GM19463 (cell line): Measurements from ENCODE around the gene ARMC9.
"Not testable (repeated sequence)": the region's sequence is repeated elsewhere in the genome, so short reads cannot be mapped to it uniquely, and the experiment has no call there.

ENCODE experiments used
- ATAC-seq: cut with Tn5 transposase; IDR thresholded peaks from one replicate; pipeline ENCODE4 v1.9.1; 2021; ENCODE audit warnings: mild to moderate bottlenecking, moderate library complexity; ENCODE audit not compliant: unreplicated experiment

ARMC9 gene

DNA sequence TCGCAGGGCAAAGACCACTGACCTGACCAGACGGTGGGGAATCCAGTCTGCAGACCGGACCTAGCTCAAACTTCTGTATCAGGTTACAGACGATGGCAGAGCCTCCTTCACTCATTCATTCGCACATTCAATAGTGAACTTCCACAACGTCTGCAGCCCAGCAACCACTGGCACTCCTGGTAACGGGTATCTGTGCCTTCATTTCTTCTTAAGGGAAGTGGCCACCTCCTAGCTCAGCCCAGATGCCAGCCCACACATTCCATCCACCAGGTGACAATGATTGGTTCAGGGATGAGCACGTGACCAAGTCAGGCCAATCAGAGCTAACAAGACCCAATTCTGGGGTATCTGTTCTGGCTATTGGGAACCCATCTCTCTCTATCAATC is 15.9 kb upstream of the ARMC9 start:
- no peak for ATAC-seq

DNA sequence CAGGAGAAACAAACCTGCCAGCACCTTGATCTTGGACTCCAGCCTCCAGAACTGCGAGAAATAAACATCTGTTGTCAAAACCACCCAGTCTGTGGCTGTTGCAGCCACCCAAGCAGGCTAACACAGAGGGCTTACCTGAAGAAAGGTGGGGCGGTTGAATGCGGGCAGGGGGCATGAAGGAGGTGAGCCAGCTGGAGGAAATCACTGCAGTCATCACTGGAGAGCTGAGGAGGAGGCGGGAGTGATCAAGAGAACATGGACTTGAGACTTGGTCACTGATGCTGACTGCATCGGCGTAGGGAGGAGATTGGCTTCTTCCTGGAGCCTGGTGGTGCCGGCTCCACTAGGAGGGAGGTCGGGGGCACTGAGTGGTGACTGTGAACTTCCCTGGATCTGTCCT is 14.6 kb upstream of the ARMC9 start:
- ATAC-seq, result no peak

DNA sequence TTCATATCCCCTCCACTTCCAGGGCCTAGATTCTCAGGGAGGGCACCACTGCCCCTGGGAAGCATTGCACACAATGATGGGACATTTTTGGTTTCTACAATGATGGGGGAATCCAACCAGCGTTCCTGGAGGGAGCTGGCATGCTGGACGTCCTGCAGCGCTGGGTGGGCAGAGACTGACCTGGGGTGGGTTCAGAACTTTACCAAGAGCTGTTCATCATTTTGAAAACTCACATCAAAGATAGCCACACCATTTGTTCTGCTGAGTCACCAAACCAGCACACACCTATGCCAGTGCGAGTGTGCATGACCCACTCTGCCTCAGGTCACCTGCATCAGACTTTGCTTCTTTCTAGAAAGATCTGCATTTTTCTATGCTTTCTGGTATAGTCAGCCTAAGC is 14.1 kb upstream of the ARMC9 start:
- ATAC-seq, result no peak

DNA sequence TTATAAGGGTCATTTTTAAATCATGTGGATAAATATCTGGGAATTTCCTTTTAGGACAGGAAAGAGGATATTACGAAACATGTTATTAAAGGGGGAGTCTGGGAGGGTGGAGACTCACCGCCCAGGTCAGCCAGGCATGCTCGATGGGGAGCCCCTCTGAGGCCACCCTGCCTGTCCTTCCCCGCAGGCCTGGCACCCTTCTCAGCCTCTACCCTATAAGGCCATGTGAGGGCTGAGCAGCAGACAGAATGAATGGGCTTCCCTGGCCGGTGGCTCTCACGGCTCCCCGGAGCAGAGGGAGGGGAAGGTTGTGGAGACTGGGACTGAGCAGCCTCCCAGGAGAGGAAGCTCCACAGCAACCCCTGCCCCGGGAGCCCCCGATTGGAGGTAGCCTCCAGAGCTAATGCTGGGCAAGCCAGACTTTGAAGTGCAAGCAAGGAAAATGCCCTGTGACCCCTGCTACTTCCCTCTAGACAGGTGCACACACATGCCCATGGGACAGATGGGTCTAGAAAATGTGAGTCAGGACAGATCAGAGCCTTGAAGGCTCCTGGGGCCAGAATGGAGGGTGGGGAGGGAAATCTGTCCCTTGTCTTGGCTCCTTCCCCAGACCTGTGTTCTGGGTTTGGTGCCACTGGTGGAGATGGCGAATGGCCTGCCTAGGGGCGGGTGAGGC is 13.2 kb upstream of the ARMC9 start:
- ATAC-seq, result no peak

DNA sequence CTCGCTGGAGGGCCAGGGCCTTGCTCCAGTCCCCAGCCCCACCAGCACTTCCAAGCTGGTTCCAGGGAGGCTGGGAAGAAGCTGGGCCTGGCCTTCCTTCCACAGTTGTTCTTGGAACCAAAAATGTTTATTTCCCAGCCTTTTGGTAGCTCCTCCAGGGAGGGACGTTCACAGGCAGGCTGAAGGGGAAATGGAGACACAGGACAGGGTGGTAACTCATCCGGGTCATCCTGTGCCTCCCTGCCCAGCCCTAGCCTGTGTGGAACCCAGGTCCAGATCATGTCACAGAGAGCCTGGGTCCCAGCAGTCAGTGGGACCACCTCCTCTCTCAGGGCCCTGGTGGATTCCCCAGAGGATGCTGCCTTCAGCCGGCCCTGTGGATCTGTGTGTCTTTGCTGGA is 12.5 kb upstream of the ARMC9 start:
- no peak for ATAC-seq

DNA sequence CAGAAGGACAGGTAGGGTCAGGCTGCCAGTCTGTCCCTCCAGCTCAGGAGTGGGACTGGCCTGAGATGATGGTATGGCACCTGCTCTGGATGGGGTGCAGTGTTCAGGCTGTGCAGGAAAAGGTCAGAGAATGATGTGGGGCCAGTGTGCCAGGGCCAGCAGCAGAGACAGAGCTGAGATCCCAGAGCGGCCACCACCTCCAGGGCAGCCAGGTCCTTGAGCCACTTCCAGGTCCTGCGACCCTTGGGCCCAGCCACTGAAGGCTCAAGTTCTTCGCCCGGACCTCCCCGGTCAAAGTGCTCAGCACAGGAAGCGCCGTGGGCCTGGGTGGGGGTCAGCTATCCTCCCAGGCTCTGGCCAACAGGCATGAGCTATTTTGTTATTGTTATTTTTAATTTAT is 12.1 kb upstream of the ARMC9 start:
- no peak for ATAC-seq

DNA sequence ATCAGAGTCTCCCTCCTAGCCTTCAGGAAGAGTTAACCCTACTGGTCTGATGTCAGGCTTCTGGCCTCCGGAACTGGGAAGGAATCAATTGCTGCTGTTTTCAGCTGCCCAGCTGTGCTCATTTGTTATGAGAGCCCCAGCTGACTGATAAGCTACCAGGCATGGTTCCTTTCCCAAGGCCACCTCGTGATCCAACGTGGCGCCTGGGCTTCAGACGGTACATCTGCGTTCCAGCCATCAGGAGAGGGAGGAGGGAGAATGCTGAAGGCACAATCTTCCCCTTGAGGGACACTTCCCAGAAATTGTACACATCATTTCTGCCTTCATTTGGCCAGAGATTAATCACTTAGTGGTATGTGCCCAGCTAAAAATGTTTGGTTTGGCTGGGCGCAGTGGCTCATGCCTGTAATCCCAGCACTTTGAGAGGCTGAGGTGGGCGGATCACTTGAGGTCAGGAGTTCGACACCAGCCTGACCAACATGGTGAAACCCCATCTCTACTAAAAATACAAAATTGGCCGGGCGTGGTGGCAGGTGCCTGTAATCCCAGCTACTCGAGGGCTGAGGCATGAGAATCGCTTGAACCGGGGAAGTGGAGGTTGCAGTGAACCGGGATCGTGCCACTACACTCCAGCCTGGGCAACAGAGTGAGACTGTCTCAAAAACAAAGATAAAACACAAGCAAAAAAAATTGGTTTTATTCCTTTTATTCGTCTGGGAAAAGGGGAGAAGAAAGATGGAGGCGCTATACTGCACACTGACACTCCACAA is 10.5 kb upstream of the ARMC9 start:
- ATAC-seq, result no peak

- ATAC-seq, result no peak
Observed at GRCh38 chr2:231188506-231189170, 9.8 kb upstream of the ARMC9 start.

- no peak for ATAC-seq
Observed at GRCh38 chr2:231189171-231189530, 9.3 kb upstream of the ARMC9 start.

- no peak for ATAC-seq
Observed at GRCh38 chr2:231189571-231190495, 8.6 kb upstream of the ARMC9 start.

DNA sequence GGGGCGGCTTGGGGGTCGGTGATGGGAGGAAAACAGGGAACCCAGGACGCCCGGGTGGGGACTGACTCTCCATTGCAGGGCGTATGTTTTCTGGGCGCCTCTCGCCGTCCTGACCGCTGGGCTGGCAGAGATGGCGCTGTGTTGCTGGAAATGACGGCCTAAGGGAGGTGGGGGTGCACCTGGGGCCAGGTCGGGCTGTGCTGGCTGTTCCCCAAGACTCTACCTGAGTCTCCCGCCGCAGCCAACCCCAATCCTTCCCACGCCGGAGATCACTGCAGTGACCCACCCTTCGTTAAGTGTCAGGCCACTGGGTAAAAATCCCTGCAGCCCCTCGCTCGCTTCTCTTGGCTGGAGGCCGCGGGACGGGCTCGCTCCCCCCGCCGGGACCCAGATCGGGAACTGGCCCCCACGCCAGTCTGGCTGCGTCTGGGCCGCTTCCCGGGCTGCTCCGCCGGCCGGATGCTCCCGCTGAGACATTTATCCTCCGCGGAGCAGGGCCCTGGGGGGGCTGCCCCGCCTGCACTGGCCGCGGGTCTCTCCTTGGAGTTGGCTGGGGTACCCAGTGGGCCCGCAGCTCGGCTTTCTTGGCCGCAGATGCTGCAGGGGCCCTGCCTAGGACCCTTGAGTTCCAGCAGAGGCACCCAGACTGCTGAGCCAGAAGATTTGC is 7.8 kb upstream of the ARMC9 start:
- ATAC-seq, result no peak

DNA sequence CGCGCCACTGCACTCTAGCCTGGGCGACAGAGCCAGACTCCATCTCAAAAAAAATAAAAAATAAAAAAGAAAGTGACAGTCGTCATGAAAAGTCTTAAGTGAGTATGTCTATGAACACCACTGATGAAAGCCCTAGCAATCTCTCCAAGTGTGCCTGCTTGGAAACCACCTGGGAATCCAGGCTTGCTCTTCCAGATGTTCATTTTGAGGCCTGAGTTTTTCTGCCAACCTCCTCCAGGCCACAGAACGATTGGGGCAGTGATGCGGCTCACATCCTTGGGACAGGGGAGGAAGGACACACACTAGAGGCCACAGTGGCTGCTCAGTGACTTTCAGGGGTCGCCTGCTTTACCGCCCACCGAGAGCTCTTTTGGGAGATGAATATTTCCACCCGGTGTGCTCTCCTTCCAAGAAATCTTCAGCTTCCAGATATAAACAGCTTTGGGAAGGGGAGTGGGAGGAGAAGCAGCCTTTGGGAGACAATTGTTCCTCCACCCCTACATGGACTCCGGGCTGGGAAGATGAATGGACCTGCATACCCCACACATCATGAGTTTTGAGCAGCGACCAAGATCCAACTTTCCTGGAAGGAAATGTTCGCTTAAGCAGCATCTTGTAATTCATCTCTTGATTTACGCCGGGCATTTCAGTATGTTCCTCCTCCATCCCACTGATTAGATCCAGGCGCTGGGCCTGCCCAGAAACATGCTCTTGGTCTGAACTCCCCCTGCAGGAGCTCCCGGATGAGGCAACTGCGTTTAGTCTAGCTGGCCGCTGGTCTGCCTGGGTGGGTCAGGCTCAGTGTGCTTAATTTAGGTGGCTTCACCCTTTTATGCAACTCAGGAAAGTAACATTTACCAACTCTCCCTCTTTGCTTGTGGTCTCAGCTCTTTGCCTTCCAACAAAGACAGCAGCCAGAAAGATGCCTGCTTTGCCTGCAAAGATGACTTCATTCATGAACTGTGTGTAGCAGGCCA is 6.2 kb upstream of the ARMC9 start:
- ATAC-seq, result no peak

- no peak for ATAC-seq
Observed at GRCh38 chr2:231193216-231193615, 5.2 kb upstream of the ARMC9 start.

DNA sequence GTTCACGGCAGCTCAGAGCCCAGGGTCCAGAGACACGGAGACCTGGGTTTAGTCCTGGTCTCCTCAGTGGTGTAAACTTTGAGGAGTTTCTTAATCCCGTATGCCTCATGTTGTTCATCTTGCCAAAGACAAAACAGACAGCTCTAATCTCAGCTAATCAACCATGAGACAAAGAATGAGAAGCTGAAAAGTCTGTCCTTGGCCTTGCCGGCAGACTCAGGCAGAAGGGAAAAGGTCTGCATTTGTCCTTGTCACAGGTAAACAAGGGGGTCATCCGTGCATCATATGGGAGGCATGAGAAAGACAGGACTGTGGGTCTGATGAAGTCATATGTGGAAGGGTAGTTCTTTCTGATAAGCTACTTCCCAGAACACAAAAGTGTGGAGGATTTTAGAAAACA is 1.8 kb upstream of the ARMC9 start:
- ATAC-seq, result no peak

DNA sequence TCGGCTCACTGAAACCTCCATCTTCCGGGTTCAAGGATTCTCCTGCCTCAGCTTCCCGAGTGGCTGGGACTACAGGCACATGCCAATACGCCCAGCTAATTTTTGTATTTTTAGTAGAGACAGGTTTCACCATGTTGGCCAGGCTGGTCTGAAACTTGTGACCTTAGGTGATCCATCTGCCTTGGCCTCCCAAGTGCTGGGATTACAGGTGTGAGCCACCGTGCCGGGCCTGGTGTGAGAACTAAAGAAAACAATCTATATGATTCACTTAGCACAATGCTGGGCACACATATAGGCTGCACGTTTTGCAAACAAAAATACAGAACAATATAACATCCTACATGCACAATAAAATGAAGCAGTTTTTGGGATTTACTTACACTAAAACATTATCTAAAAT is 1.2 kb upstream of the ARMC9 start:
- not testable (repeated sequence) for ATAC-seq

GRCh38 chr2:231197706-231198290 is 633 bp upstream of the ARMC9 start:
- no peak for ATAC-seq

- ATAC-seq, result no peak
Observed at GRCh38 chr2:231199219-231199618, 788 bp downstream of the ARMC9 start.

GRCh38 chr2:231200805-231201474 is 2.5 kb downstream of the ARMC9 start:
- no peak for ATAC-seq

- no peak for ATAC-seq
Observed at GRCh38 chr2:231201475-231201814, 3.0 kb downstream of the ARMC9 start.
